Activated CD8-positive, alpha-beta memory T cell treated with anti-CD3 and anti-CD28 coated beads, Interleukin-2, amount 50 U/mL, for 48 hours (primary cell): Measurements from ENCODE around the gene DUOXA2.
"Not testable (repeated sequence)": the region's sequence is repeated elsewhere in the genome, so short reads cannot be mapped to it uniquely, and the experiment has no call there.

ENCODE experiments used
- DNase-seq: peaks from one replicate; pipeline ENCODE4 v3.0.0-alpha.2; 2020

The DUOXA2 gene

DNA sequence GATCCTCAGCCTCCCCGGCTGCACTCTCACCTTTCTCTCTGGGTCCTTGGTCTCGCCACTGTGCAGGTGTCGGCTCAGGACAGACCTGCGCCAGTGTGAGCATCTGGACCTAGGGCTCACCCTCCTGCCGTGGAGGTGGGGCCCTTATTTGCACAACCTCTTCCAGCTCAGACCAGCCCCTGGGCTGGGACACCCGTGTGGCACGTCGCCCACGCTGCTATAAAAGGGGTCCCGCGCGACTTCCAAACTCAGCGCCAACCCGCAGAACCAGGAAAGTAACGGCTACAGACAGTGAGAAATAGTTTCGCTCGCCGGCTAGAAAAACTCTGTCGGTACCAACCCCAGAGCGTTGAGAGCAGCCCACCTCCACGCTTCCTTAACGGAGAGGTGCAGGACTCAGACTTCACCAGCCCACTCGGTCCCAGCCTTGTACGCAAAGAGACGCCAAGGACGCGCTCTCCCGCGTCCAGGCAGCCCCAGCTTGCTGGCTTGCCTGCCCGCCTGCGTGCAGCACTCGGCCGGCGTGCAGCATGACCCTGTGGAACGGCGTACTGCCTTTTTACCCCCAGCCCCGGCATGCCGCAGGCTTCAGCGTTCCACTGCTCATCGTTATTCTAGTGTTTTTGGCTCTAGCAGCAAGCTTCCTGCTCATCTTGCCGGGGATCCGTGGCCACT lies at the start of gene DUOXA2, which contains the start of gene DUOX2:
DUOXA2 (plus strand) TSS at position 251 of the 675 bp plus-strand sequence; CDS start at position 531, 280 bp downstream.
DUOX2 (minus strand) TSS at position 97 of the 675 bp plus-strand sequence. CDS start 761 bp downstream, outside the sequence.
- DNase-seq = no peak

DNA sequence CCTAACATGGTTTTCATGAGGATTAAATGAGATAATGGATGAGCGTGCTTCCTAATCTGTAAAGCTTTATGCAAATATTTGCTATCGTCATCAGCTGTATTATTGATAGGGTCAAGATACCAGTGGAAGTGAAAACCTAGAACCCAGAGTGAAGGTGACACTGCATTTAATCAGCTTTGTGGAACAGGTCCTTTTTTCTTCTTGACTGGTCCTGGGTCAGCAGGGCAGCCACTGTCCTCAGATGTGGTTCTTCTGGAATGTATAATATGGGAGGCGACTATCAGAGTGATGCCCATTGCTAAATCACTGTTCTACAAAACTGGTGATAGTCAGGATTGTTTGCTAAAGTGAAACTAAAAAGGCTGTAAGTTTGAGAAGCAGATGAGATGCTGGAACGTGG lies 49.7 kb upstream of the DUOXA2 start:
- DNase-seq = no peak

DNA sequence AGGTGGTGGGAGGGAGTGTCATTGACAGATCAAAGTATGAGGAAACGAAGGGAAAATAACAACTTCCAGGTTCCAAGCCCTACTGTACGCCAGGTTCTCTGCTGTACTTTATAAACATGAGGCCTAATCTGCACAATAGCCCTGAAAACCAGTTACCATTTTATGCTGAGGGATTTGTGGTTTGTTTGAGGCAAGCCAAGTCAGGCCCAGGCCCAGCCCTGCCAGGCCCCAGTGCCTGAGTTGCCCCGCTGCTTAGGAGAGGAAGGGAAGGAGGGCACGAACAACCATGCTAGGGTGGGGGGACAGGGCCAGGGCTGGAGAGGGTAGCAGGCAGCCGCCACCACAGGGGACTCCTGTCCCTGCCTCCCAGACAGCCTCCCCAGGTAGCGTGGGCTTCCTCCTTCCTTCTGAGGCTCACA lies 44.2 kb upstream of the DUOXA2 start:
- not testable (repeated sequence) for DNase-seq

DNA sequence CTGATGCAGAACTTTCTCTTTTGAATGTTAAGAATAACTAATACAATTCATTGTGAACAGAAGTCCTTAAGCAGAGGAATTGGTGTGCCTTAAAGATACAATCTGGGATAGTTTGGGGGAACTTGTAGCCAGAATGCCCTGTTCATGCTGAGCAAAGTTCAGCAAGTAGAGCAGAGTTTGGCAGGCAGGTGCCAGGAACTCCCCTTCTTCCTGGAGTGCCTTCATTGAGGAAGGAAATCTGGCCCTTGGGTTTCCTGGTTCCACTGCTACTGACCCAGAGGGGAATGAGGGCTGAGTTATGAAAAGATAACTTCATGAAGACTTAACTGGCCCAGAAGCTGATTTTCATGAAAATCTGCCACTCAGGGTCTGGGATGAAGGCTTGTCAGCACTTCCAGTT lies 40.5 kb upstream of the DUOXA2 start:
- DNase-seq = not testable (repeated sequence)

DNA sequence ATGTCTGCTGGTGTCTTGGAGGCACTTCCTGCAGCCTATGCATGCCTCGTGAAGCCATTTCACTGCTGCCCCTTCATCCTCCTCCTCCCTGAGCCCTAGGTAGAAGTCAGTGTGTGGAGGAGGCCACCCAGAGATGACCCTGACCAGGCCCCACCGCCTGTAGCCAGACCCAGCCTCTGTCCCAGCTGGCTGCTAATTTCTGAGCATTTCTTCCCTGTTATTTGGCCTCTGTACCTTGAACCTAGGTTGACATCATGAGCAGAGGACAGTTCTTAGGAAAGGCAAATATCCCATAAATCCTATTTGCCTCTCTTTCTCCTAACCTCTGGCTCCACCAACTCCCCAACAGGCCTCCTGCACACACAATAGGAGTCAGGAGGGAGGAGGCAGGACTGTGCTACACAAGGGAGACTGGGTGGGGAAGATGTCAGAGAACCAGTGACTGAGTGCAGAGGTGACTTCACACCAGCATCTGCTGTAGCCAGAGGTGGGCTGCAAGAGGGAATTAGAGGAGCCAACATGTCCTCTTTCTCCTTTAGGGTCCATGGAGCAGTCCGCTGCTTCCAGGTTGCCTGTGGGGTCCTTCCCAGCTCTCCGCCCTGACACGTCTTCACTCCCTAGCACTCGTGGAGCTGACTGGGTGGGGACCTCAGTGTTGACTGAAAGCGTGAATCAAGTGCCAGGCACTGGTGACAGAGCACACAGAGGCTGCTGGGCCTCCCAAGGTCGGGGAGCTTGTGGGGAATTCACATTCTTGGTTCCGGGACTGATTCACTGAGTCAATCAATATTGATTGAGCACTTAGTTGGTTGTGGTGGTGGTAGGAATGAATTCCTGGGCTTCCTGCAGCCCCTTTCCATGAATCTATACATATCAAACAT lies 38.4 kb upstream of the DUOXA2 start:
- DNase-seq = not testable (repeated sequence)

DNA sequence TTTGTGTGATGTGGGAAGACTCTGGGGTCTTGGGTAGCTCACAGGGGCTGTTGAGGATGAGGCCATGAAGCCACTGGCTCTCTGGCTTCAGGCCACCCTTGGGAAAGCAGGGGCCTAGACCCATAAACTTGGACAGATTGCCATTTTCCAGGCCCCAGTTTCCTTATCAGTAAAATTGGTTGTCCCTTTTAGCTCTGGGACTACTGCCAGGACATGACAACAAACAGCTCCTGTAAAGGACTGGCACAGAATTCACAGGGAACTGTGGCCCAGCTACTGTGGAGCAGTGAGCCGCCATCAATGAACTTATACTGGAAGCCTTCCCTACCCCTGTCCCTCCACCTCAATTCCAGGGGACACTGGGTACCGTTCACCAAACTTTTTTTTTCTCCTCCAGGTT lies 36.7 kb upstream of the DUOXA2 start:
- DNase-seq = not testable (repeated sequence)

DNA sequence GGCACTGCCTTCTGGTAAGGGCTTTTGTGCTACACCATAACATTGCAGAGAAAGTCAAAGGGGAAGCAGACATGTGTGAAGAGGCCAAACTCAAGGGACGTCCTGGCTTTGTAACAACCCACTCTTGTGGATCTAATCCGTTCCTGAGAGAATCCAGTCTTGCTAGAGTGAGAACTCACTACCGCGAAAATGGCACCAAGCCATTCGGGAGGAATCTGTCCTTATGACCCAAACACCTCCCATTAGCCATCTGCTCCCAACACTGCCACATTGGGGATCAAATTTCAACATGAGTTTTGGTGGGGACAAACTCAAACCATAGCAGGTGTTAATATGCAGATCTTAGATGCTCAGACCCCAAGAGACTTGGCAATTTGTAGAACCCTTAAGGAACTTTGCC lies 34.9 kb upstream of the DUOXA2 start:
- not testable (repeated sequence) for DNase-seq

DNA sequence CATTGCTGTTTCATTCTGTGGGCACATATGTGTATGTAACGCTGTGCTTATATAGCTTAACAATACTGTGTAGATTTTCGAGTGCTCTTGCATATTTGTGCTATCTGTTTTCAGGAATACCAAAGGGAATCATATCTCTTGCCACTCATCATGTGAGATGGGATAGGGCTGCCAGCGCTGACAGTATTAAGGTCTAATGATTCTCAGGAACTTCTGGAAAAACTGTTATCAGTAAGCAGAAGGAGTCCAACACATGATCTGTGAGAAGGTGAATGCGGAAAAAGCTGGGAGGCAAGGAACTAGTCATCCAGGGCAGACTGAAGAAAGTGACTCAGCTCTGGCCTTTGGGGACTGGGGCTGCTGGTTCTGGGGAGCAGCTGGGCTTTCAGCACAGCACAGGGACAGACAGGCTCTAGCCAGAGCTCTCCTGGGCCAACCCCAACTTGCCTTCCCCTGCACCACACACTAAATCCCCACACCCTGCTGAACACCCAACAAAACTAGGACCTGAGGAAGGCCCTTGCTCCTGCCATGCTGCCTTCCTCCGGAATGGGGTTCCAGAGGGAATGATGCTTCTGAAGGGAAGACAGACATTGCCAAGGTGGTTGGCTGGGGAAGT lies 34.4 kb upstream of the DUOXA2 start:
- DNase-seq = not testable (repeated sequence)

DNA sequence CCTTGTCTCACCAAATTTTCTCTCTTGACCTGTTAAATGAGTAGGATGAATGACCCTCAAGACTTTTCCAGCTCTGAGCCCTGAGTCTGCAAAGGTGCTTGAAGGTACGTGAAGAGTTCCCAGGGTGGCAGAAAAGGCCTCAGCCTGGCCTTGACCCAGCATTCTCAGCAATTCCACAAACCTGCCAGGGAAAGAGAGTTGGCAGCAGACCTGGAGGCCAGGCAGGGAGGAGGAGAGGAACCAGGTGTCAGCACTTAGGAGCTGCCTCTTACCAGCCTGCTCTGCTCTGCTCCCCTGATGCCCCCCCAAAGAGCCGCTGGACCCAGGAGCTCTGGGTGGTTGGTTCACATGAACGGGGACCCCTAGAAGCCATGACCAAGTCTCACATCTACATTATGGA lies 33.5 kb upstream of the DUOXA2 start:
- not testable (repeated sequence) for DNase-seq

DNA sequence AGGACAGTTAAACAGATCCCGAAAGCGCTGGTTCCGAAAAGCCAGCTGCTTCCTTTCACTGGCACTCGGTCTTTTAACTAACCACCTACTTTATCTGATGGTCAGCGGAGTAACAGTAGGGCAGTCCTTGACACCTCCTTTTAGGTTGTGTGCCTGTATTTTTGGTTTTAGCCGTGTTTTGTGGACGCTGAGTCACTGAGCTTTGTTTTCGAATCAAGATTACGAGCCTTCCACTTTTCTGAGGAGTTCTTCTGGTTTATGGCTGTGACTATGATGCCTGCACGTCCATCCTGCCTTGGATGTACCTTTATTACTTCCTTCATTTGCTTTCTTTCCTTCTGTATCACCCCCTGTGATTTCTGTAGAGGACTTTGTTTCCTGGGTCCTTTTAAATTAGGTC lies 31.7 kb upstream of the DUOXA2 start:
- not testable (repeated sequence) for DNase-seq

DNA sequence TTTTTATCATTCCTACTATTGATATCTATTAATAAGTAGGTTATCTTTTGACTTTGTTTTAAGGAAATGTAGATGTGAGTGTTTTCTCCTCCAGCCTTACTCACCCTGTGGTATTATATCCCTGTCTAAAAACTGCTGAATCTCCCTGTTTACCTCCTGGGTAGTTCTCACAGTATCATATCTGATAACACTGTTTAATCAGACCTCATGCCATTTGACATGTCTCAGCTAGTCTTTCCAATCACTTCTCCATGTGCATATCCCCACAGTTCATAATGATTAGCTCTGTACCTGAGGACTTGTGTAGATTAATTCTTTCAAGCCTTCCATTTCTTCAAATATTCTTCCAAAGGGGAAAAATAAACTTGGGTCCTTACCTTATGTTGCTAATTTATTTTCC lies 30.9 kb upstream of the DUOXA2 start:
- no peak for DNase-seq

DNA sequence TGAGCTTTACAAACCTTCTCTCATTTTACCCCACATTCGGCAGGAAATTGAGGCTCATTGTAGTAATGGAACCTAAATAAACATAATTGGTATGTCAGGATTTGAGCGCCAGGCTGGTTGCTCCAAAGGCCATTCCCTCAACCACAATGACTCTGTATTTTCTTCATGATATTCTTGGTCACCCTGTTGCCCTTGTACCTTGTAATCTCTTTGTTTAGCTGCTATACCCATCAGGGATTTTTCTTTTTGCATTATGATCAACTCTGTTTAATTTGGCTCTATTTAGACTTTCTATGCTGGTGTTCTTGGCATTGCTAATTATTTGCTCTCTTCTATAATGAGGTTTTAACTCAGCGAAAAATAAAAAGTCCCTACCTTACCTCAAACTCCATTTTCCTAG lies 30.0 kb upstream of the DUOXA2 start:
- DNase-seq = no peak

DNA sequence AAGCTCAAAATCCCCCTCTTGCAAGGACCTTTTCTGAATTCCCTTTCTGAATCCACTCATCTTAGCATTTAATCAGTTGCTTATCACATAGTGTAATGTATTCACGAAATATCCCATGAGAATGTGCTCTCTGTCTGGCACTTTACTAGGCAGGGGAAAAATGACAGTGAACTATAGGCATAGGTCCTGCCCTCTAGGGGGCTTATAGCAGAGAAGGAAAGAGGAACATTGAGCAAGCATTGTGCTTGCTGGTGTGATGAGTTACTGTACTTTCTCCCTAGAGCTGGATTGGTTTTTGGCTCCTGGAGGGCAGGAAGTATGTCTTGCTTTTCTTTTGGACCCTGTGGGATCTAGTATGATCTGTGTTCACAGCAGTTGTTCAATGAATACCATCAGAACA lies 26.6 kb upstream of the DUOXA2 start:
- no peak for DNase-seq

DNA sequence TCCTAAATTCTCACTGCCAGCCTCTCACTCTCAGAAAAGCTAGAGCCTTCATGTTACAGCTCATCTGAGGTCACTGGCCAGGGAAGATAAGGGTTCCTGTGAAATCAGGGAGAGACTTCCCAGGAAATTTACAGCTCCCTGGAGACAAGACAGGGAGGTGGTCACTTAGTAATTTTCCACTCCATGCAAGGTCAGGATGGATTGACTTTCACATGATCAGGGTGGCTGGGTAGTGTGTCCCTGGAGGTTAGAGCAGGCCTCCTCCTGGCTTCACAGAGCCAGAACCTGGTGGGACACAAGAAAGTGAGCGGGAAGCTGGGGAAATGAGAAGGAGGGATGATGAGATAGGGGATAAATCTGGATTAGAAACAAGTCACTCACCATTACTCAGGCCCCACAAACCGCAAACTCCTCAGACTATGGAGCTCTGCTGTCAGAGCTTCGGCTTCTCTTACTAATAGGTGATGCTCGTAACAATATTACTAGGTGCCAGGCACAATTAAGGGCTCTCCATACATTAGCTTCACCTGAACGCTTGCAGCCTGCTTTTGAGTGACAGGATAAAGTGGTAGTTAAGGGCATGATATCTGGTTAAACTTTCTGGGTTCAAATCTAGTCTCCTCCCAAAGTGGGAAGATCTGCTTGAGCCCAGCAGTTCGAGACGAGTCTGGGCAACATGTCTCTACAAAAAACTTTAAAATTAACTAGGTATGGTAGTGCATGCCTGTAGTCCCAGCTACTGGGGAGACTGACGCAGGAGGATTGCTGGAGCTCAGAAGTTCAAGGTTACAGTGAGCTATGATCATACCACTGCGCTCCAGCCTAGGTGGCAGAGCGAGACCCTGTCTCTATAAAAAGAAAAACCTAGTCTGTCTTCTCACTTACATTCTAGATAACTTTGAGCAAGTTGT lies 25.1 kb upstream of the DUOXA2 start:
- no peak for DNase-seq

DNA sequence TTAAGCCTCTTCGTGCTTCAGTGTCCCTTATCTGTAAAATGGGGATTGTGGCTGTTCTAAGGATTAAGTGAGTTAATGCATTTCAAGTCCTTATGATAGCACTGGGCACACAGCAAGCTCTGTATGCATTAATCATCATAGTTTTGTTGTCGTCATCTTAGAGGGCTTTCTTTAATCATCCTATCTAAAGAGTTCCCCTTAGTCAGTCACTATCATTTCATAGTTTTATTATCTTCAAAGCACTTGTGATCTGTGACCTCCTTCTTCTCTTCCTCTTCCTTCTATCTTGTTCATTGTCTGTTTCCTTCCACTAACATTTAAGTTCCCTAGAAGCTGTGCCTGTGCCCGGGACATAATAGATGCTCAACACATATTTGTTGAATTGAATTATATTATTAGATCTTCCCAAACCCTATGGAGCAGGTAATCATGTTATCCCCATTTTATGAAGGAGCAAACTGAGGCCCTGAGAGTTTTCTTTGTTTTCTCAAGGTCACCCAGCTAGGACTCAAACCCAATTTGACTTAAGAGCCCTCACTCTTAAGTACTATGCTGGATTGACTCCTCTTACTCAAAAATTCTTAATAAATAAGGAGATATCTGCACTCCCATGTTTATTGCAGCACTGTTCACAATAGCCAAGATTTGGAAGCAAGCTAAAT lies 24.3 kb upstream of the DUOXA2 start:
- no peak for DNase-seq

DNA sequence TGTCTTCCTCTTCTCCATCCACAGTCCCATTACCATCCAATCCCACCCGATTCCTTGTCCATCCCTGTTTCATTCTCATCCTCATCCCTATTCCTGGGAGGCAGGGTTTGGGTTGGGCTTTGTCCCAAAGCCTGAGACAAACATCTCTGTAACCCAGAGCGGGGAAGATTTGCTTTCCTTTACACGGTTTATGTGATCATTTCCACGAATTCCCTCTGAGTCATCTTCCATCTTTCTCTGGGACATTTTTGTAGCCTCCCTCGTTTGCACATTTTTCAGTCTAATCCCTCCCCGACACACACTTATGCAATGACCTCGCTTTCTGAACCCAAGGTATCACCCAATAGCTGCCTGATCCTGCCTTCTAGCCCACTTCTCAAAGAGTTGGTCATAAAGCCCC lies 23.0 kb upstream of the DUOXA2 start:
- no peak for DNase-seq

DNA sequence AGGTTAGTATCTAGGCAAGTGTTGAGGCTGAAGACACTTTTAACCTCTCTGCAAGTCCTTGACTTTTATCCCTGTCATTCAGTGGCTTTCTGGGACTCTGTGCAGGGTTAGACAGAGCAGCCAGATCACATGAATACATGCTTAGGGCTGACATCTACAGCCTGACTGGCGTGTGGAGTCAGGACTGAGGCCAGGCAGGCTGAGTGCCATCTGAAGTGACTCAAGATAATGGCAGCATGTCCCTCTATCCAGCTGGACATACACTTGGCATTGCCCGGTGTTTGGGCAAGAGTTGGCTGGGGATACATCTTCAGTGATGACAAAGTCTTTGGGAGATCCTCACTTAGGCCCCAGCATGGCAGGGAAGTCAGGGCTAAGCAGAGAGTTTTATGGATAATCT lies 22.6 kb upstream of the DUOXA2 start:
- DNase-seq = no peak

DNA sequence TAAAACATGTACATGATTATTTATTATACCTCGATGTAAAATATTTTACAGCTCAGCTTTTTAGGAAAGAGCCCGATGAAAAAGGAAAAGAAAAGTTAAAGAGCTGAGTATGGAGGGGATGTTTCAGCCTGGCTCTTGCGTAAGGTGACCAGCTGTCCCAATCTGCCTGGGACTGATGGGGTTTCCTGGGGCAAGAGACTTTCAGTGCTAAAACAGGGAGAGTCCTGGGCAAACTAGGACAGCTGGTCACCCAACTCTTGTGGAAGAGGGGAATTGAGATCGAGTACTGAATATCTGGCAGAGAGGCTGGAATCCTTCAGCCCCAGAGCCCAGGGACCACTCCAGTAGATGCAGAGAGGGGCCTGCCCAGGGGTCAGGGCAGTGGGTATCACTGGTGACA lies 21.1 kb upstream of the DUOXA2 start:
- no peak for DNase-seq

DNA sequence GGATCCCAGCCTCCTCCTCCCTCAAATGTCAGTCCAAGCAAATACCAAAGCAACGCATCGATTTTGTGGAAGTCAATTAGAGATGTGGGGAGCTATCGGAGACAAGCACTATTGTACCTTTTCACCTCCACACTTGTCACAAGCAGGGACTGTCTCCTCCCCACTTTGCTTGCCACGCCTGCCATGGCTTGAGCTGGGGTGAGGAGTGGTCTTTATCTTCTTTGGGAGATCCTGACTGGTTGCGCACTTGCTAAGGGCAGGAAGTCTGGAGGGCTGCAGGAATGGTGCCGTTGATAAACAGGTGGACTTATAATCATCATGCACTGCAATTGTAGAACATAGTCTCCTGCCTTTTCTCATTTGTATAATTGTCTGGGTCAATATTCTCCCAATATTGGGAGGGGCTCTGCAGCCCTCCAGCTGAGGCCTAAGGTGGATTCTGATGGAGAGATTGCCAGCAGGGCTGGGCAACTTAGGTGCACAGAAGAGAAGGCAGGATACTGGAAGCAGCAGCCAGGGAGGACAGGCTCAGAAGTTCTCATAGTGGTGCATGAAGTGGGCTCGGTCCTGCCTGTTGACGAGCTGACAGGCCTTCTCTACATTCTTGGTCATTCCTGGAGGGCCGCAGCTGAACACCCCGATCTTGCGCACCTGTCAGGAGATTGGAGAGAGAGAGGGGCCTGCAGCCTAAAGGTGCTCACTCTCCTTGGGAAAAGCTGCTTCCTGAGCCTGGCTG lies 20.3 kb upstream of the DUOXA2 start:
- DNase-seq = no peak

DNA sequence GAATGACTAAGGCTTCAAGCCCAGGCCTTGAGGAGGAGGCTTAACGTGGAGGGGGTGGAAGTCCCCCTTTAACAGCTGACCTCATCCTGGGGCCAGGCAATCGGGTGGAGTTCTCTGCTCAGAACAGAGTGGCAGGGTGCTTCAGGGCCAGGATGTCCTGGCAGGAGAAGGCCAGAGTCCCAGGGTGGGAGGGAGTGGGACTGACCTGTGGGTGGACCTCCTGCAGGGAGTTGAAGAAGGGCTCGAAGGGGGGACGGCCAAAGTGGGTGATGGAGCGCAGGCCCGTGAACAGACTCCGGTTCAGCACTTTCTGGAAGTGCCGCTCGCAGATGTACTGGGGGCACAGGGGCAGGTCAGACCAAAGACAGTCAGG lies 19.8 kb upstream of the DUOXA2 start:
- DNase-seq = no peak

DNA sequence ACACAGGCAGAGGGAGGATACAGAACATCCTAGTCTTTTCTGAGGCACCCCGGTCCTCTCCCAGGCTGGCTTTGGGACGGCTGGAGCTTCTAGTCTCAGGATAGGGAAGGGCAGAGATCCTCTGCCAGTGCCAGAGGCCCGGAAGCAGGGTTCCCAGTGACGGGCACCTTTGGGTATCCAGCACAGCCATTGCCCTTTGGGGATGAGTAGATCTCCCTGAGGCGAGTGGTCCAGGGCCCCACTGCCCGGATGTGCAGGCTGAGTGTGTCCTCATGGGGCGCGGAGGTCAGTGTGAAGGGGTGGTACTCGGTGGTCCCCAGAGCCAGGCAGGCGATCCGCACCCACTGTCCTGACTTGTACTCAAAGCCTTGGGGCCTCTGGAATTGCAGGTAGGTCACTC lies 18.5 kb upstream of the DUOXA2 start:
- DNase-seq = no peak
